ENCODE measurements around the gene ASIC2.

DNA sequence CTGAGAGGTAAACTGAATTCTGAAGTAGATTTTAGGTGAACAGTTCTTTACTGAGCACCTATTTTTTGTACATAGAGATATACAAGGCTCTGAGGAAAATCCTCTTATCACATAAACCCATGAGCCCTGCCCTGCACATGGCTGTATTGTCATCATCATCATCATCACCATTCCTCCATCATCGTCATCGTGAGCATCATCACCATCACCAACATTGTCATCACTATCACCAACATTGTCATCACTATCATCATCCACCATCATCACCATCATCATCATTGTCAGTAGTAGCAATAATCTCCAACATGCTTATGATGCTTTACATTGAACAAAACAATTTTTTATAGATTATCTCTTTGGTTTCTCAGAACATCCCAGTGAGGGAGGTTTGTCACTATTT lies 20.7 kb downstream of the ASIC2 start:
- TF ChIP-seq CTCF (conservative IDR thresholded peaks at IDR 0.05) (no peak), EZH2 (IDR thresholded peaks at IDR 0.05; ENCODE audit: low read depth) (no peak)
